HG02970 (cell line): ENCODE data around the gene KCNV2.

Experiments used
- ATAC-seq: cut with Tn5 transposase; IDR thresholded peaks from one replicate; pipeline ENCODE4 v1.9.1; 2021; ENCODE audit warnings: mild to moderate bottlenecking, moderate library complexity, moderate number of reproducible peaks; ENCODE audit not compliant: unreplicated experiment, low FRiP score

KCNV2 gene

DNA sequence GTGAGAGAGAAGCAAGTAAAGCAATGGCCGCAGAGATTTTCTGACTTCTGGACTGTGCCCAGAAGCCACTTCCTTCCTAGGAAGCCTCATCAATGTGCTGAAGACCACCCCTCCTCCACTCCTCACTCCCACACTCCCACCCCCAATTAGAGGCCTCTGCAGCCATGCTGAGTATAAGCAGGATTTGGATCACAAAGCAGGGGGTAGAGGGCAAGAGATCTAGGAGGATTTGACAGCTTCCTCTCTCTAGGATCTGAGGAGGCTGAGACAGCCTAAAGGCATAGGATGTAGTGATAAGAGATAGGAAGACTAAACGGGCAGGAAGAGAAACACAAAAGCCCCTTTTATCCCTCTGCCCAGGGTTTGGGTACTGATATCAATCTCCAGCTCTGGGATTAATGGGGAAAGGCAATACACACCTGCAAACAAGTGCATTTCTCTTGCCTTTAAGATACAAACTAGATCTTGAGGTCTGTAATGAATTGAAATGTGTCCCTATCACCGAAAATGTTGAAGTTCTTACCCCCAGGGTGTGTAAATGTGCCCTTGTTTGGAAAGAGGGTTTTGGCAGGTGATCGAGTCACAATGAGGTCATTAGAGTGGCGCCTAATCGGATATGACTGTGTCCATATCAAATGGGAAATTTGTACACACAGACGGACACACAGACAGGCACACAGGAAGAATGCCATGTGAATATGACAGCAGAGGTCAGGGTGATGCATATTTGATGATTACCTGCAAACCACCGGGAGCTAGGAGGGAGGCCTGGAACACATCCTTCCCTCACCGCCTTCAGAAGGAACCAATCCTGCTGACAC, 28.5 kb downstream of the KCNV2 start:
- ATAC-seq: no peak

DNA sequence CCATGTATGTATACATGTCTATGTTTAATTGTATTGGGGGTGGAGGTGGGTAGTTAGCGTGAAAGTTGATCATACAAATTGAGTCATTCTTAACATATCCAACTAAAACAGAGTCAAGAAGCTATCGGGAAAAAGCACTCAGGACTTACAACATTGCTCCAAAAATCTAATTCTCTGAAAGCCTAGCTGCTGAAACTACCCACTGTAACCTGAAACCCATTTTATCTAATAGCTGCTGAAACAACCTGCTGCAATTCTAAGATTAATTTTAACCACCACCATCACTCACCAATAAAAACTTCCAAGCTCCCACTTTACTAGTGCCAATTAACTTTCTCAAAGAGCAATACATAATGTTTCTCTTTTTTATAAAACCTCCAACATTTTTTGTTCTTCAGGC, 32.2 kb downstream of the KCNV2 start:
- no peak for ATAC-seq

GRCh38 chr9:2755285-2755684, 38.0 kb downstream of the KCNV2 start:
- no peak for ATAC-seq

DNA sequence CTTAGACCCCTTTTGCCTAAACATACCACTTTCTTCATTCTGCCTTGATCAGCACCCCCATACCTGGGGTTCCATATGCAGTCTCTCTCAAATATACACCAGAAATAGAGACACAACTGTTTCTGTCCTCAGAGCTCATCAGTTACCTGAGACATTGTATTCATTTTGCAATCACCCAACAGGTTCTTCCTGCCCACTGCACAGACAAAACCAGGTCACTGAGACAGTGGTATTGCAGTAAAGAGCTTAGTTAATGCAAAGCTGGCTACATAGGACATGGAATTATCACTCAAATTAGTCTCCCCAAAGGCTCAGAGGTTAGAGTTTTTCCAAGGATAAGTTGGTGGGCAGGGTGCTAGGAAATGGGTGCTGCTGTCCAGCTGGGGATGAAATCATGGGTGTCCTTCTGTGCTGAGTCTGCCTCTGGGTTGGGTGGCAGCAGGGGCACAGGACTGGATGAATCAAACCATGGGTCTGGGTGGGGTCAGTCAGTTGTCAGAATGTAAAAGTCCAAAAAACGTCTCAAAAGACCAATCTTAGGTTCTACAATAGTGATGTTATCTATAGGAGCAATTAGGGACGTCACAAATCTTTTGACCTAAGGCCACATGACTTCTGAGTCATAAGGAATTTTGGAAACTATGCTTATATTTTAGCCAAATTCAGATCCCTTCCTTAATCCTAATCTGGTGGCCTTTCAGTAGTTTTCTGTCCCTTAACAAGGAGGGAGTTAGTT, 41.0 kb downstream of the KCNV2 start:
- no peak for ATAC-seq

DNA sequence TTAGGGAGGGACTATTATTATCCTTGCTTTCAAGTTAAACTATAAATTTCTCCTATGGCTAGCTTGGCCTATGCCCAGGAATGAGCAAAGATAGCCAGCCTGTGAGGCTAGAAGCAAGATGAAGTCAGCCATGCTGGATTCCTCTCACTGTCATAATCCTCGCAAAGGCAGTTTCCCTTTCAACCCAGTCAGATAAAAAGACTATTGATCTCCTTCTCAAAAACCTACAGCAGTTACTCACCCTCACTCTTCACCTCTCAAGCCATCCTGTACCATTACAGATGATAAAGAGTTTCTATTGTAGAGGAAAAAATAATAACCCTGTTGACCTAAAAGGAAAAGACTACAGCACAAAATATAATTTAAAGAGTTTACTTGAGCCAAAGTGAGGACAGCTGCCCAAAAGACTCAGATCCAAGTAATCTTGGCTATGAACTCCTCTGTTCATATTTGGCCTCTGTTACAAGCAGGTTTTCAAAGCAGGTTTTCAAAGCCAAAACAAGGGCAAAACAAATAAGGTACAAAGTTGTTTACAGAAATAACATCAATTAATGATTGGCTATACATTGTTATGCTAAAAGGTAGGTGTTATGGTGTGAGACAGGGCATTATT, 41.7 kb downstream of the KCNV2 start:
- no peak for ATAC-seq

GRCh38 chr9:2761424-2761823, 44.1 kb downstream of the KCNV2 start:
- peak; percentile 61 for ATAC-seq

GRCh38 chr9:2764353-2764752, 47.0 kb downstream of the KCNV2 start:
- no peak for ATAC-seq

DNA sequence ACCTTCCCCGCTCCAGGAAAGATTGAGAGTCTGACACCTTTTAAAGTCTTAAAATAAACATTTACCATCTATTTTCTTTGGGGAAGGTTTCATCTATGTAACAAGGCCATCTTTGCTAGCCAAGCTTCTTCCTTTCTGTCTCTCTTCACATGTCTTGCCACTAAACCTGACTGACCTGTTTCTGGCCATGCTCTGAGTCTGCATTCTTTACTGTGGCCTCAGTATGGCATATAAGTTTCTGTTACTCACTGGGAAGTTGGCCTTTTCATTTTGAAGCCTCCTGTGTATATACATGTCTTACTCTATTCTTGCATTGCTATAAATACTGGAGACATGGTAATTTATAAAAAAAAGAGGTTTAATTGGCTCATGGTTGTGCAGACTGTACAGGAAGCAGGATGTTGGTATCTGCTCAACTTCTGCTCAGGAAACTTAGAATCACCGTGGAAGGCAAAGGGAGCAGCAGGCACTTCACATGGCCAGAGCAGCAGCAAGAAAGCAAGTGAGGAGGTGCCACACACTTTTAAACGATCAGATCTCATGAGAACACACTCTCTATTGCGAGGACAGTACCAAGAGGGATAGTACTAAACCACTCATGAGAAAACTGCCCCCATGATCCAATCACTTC, 48.1 kb downstream of the KCNV2 start:
- ATAC-seq: no peak

- ATAC-seq: no peak
Measured at GRCh38 chr9:2767800-2768677, 50.7 kb downstream of the KCNV2 start.

DNA sequence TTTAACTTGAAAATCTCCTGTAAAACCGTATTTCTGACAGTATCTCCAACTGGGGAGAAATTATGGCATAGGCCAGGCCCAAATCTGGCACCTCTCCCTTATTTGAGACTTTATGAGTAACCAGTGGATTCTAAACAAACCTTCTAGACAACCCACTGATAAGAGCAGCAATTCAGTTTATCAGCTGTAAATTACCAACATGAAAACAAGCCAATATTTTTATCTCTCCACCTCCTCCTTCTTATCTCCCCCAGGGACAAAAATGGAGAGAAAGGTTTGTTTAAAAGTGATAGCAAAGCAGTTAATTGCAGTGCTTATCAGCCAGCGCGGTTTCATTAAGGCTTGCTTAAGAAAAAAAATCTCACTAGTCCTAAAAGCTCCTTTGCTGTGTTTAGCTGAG, 53.8 kb downstream of the KCNV2 start:
- no peak for ATAC-seq

DNA sequence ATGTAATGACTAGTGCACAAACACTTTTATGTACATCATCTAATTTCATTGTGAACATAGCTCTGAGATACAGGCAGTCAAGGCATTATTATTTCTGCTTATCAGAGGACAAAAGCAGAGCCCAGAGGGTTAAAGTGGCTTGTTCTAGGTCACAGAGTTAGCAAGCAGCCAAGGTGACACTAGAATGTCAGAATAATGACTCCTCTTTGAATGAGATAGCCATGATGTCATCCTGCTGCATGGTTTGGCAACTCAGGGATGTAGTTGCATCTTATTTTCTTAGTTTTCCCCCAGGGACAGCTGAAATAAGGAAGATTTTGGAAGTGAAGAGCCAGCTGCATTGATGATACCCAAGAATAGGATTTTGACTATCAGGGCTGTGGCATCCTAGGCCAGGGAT, 54.4 kb downstream of the KCNV2 start:
- no peak for ATAC-seq

DNA sequence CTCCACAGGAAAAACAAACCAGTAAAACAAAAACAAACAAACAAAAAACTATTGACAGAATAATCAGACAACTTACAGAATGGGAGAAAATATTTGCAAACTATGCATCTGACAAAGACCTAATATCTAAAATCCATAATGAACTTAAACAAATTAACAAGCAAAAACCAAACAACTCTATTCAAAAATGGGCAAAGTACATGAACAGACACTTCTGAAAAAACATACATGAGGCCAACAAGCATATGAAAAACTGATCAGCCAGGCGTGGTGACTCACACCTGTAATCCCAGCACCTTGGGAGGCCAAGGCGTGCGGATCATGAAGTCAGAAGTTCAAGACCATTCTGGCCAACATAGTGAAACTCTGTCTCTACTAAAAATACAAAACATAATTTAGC, 60.1 kb downstream of the KCNV2 start:
- no peak for ATAC-seq

DNA sequence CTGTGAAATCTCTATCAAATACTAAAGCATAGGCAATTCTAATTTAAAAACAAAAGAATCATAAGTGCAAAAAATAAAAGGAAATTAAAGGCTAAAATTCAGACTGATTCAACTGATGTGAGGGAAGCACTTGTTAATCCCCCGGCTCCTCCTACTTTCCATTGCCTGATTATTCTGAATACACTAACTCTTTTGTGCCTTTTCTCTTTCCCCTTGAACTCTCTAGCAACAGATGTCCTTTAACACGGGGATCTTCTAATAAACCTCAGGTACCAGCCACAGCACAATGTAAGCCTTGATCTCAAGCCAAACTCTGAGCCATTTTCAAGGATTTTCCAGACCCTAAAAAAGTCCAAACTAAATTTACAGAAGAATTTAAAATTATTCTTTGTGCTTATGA, 61.5 kb downstream of the KCNV2 start:
- no peak for ATAC-seq
